HK-2 (cell line): ENCODE data around the gene NGEF.

ENCODE experiments used
- DNase-seq: peaks from one replicate; pipeline ENCODE4 v3.0.0-alpha.2; 2018; ENCODE audit not compliant: unreplicated experiment

Gene NGEF

GRCh38 chr2:233044974-233045605 is 32.0 kb upstream of the NGEF start:
- DNase-seq, result no peak

GRCh38 chr2:233042549-233042948 is 29.5 kb upstream of the NGEF start:
- no peak for DNase-seq

- no peak for DNase-seq
Measured at GRCh38 chr2:233041722-233042323, 28.8 kb upstream of the NGEF start.

- no peak for DNase-seq
Measured at GRCh38 chr2:233040571-233040970, 27.5 kb upstream of the NGEF start.

- no peak for DNase-seq
Measured at GRCh38 chr2:233039846-233040530, 26.9 kb upstream of the NGEF start.

GRCh38 chr2:233039212-233039845 is 26.3 kb upstream of the NGEF start:
- no peak for DNase-seq

GRCh38 chr2:233037078-233037477 is 24.0 kb upstream of the NGEF start:
- no peak for DNase-seq

GRCh38 chr2:233036162-233036838 is 23.2 kb upstream of the NGEF start:
- no peak for DNase-seq

- DNase-seq, result no peak
Measured at GRCh38 chr2:233035426-233036161, 22.5 kb upstream of the NGEF start.

GRCh38 chr2:233034091-233034882 is 21.2 kb upstream of the NGEF start:
- no peak for DNase-seq

- no peak for DNase-seq
Measured at GRCh38 chr2:233033672-233034071, 20.6 kb upstream of the NGEF start.

- no peak for DNase-seq
Measured at GRCh38 chr2:233032551-233033320, 19.7 kb upstream of the NGEF start, which contains the start of gene NEU2. NEU2 (plus strand) TSS chr2:233032672; CDS start chr2:233032672, 0 bp downstream.

GRCh38 chr2:233031556-233032500 is 18.8 kb upstream of the NGEF start:
- DNase-seq, result no peak

- no peak for DNase-seq
Measured at GRCh38 chr2:233029321-233029720, 16.3 kb upstream of the NGEF start.

GRCh38 chr2:233026198-233026813 is 13.2 kb upstream of the NGEF start:
- no peak for DNase-seq

- DNase-seq, result no peak
Measured at GRCh38 chr2:233025706-233026105, 12.7 kb upstream of the NGEF start.

GRCh38 chr2:233023761-233024410 is 10.8 kb upstream of the NGEF start:
- no peak for DNase-seq
